Measurements from ENCODE around the gene RNF208.

DNA sequence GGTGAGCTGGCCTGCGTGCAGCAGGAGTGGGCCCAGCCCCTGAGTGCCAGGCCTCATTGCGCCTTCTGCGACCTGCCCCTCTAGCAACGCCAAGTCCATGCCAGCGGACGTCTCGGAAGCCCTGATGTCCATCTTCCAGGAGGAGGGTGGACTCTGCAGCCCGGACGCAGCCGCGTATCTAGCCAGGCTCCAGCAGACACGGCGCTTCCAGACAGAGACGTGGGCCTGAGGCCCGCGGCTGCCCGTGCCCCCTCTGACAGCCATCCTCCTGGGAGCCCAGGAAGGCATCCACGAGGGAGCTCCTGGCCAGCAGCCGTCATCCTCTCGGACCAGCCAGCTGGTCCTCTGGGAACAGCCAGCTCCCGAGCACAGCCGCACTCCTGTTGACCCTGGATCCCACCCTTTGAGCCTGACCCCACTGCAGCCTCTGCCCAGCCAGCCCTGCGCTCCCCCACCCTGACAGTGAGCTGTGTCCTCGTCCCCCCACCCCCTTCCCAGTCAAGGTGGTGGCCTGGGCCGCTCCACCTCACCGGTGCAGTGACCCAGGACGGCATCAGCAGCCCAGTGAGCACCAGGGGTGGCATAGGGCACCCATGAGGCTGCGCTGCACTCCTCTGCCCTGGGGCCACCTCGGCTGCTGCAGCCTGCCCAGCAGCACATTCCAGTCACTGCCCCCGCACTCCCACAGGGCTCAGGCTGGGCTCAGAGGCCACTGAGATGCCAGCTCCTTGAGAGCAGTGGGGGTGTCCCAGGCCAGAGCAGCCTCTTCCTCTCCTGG, 5.7 kb downstream of the RNF208 start:
- no peak for TF ChIP-seq CTCF (IDR thresholded peaks at IDR 0.05)
- TF ChIP-seq EZH2 (IDR thresholded peaks at IDR 0.05) = no peak
- no peak for TF ChIP-seq EZH2phosphoT487 (IDR thresholded peaks at IDR 0.05)
